GM04503 (cell line): Measurements from ENCODE around the gene RGS7.
"Not testable (repeated sequence)": the region's sequence is repeated elsewhere in the genome, so short reads cannot be mapped to it uniquely, and the experiment has no call there.

ENCODE experiments used
- DNase-seq: peaks from one replicate; pipeline ENCODE4 v3.0.0-alpha.2; 2012; ENCODE audit warnings: low read depth

RGS7 gene

DNA sequence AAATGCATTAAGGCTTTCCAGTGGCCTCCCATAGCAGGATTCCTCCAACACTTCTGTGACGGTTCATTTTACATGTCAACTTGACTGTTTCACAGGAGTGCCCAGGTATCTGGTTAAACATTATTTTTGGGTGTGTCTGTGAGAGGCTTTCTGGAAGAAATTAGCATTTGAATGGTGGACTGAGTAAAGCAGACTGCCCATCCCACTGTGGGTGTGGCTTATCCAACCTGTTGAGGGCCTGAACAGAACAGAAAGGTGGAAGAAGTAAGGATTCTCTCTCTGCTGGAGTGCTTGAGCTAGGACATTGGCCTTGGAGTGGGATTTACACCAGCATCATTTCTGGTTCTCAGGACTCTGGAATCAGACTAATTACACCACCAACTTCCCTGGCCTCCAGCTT is 85.6 kb downstream of the RGS7 start:
- no peak for DNase-seq

DNA sequence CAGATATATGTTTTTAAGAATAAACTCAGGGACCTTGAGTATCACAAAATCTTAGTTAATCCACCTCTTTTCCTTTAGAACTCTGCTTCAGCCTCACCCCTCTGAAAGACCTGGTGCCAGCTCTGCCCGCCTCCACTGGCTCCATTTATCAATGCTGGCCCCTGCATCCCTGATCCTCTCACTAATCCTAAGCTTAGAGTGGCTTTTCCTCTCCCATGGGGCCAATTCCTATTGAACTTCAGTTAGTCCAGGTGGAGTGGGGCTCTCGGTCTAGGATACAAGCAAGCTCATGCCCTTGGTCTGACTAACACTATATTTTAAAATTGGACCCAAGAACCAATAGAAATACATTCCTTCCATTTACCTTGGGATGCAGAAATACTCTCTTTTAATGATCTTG is 87.0 kb downstream of the RGS7 start:
- no peak for DNase-seq

DNA sequence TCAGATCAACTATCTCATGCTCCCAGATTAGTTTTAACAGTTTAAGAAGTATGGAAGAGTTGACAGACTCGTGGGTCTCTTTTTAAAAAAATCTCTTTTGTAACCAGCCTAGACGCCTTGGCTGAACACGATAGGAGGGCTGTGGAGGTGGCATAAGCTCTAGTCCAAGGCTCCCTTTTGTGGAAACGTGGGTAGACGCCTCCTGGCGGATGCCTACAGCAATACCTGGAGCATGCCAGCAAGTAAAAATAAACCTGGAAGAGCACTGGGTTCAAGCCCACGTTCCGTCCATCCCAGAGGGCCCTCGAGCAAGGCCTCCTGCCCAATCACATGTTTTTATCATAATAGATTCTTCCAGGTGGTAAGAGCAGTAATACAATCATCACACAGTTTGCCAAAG is 87.9 kb downstream of the RGS7 start:
- no peak for DNase-seq

DNA sequence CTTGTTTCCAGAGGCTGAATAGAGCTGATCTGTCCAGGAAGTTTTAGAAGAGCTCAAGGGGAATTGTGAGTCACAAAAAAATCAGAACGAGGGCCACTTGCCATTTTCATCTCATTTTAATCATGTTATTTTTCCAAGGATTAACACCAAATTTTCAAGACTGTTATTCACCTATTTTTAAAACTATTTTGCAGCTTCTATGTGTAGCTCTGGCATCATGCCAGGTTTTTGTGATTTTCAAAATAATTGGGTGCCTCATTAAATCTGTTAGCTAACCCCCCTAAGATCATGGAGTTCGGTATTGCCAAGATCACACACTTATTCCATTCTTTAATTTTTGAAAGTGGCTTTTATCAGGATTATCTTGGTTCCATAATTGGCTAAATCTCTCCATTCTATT is 90.9 kb downstream of the RGS7 start:
- no peak for DNase-seq

DNA sequence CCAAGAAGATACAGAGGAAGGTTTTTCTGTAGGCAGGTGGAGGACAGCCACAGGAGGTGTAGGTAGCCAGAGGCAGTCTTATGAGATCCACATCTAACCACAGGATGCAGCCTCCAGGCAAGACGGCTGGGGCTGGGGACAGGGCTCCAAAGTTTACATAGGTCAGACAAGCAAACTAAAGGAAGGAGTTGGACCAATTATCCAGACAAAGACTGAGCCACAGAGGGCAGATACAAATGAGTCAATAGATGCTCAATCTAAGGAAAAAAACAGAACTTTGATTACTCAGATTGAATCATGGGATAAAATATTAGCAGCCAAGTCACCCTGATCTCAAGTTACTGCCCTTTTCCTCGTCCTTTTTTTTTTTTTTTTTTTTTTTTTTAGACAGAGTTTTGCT is 91.6 kb downstream of the RGS7 start:
- DNase-seq, result no peak

DNA sequence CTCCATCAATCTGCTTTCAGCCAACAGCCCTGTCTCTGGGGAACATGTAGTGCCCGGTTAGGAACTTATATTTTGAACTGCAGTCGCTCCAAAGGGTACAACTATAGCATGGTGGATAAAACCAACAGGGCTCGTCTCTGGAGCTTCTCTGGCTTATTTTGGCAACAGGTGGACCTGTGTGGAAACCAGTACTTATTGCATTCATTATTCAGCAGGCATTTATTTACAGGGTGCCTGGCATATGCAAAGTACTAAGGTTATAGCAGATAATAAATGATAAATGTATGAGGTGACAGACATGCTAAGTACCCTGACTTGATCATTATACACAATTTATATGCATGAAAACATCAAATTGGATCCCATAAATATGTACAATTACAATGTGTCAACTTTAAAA is 93.7 kb downstream of the RGS7 start:
- DNase-seq, result no peak

DNA sequence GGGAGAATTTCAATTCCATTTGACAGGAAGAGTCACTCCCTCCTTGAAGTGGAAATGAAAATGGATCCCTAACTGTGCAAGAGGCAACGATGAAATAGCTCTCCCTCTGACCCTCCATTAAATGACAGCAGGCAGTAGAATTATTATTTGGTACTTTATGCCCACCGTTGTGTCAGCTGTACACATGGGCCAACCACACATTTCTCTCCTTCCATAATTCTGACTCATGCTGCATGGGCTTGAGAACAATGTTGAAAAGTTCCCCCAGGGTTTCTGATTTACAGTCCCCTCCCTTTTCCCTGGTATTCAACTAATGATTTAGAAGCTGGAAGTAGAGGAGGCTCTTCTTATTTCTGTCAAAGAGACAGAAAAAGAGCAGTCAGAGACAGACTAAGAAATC is 103.5 kb downstream of the RGS7 start:
- DNase-seq, result peak; percentile 4

DNA sequence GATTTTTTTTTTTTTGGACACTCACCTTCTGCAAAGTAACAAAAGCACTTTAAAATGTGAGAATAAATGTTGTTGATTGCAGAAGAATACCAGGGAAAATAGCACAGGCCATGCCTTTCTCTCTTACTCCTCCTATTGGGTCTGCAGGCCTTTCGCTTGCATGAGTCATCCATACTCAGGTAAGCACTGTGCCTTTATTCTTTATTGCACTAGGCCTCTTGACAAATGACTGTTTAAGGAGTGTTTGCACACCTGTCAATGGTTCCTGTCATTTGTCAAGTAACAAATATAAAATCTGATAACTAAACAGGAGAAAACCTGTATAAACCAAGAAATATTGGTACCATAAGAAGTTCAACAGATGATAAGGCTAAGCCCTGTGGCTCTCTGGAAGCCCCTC is 106.5 kb downstream of the RGS7 start:
- DNase-seq, result no peak

DNA sequence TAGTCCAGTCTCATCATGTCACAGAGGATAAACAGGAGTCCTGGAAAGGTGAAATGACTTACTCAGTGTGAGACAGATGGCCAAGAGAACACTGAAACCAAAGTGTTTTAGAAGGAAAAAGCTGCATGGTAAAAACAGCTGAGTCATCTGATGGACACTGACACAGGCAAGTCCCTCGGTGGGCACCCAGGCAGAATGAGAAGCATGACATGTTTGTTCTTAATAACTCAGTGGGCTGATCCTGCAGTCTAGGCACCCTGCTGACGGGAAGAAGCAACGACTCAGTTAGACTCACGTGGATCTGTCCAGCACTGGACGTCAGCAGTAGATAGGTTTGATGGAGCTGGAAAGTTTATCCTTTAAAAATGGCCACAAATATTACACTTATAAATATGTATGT is 116.9 kb downstream of the RGS7 start:
- DNase-seq, result no peak

DNA sequence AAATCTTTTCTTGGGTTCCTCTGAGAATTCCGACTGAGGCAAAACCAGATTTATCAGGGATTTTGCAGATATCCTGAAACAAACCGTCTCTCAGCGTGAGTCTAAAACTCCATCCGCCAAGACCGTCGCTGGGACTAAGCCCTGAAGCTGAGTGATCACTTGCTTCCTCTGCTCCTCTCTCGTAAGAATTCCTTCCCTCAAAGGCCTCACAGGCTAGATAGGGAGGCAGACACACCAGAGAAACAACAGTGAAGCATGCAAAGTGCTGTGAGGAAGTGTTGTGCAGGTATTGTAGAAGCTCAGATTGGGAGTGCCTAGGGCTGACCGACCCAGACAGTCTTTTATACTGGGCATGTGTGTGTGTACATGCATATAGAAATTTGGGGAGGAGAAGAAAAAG is 119.1 kb downstream of the RGS7 start:
- DNase-seq, result no peak

DNA sequence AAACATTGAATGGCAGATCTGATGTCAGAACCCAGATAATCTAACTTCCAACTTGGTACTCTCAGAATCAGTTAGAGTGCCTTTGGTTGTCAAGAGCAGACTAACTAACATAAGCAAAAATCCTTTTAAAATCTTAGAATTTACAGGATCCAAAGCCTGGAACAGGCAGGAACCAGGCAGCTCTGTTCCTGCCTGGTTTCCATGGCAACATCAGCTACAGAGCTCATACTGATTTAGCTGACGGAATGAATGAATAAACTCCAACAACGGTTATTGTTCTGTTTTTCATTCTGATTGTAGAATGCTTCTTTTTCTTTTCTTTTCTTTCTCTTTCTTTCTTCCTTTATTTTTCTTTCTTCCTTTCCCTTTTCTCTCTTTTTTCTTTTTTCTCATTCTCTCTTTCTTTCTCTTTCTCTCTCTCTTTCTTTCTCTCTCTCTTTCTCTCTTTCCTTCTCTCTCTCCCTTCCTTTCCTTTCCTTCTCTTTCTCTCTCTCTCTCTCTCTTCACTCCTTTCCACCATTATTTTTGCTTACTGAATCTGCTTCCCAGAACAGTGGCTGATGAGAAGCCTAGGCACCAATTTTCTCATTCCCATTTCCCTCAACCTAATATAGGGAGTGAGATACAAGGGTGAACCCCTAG is 121.6 kb downstream of the RGS7 start:
- no peak for DNase-seq

DNA sequence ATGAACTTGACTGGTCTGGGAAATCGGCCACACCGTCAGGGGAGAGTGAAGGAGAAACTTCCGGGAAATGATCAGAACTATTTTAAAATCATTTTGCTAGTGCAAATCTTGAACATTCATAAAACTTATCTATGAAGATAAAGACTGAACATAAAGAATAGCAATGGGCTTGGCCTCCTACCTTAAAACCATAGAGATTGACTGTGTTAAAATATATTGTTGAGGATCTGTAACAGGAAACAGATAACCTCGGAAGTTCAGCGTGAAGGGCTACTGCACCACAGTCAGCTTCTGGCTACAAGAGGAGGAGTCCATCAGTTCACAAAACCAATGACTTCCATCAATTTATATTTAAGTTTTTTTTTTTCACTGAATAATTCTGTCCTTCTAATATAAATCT is 127.3 kb downstream of the RGS7 start:
- no peak for DNase-seq

DNA sequence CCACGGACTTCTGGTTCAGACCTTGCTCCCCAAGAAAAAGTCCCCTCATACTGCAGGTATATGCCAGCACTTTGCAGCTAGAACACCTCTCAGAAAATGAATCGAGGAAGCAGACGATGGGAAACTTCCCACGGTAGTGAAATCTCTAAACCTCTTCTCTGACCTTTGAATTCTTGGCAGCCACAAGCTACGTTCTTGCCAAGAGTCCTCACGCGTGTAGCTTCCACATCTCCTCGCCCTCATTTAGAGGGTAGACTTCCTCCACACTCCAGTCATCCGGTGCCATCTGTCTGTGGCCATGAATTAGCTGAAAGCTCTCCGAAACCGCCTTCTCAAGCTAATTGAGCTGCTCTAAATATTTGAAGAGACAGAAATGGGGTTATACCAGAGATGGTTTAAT is 127.8 kb downstream of the RGS7 start:
- DNase-seq, result no peak

DNA sequence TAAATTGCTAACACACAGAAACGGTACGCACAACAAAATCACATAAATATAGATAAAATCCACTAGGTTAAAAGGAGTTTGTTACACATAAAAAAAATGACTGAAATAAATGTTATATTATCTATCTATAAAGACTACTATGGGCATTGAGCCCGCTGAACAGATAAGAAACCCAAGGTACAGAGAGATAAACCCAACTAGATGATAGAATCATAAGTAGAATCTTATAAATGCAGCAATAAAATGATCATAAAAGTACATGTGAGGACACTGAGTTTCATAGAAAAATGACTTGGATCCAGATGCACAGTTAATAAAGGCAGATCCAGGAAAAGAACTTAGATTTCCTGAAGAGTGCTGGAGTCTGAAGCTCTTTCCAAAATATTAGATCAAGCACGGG is 128.7 kb downstream of the RGS7 start:
- DNase-seq, result no peak

DNA sequence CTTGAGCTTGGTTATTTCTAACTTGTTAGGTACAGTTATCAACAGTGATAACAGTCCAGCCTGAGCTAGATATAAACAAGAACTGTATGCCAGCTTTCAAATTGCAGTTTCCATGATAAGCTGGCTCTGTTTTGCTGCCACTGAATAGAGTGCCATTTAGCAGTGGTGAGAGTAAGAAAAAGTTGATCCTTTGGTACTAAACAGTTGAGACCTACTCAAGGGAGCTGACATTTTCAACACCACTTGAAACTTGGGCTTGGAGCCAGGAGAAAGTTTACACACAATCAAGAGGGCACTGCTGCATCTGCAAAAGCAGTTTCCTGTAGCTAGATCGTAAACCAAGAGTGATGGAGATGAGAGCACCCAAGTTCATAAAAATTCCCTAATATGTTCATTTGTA is 131.3 kb downstream of the RGS7 start:
- no peak for DNase-seq

DNA sequence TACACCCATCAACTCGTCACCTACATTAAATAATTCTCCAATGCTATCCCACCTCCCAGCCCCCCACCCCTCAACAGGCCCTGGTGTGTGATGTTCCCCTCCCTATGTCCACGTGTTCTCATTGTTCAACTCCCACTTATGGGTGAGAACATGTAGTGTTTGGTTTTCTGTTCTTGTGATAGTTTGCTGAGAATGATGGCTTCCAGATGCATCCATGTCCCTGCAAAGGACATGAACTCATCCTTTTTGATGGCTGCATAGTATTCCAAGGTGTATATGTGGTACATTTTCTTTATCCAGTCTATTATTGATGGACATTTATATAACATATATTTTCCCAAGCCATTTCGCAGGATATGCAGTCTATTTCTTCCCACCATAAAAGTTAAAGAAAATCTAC is 132.8 kb downstream of the RGS7 start:
- not testable (repeated sequence) for DNase-seq

DNA sequence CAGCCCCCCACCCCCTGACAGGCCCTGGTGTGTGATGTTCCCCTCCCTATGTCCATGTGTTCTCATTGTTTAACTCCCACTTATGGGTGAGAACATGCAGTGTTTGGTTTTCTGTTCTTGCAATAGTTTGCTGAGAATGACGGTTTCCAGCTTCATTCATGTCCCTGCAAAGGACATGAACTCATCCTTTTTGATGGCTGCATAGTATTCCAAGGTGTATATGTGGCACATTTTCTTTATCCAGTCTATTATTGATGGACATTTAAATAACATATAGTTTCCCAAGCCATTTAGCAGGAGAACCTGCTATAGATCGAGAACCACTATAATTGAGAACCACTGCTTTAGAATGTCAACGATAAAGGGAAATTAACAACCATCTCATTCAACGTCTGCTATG is 134.2 kb downstream of the RGS7 start:
- not testable (repeated sequence) for DNase-seq

DNA sequence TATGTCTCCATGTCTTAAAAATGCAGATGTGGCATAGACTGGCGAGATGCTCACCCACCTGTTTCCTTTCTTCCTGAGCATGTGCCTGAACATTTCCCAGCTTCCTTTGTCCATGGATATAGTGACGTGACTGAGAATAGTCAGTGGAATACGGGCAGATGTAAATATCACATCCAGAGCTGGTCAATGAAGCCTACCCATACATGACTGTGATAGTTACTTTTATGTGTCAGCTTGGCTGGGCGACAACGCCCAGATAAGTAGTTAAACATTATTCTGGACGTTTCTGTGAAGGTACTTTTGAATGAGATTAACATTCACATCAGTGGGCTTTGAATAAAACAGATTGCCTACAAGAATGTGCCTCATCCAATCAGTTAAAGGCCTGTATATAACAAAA is 135.7 kb downstream of the RGS7 start:
- DNase-seq, result no peak

DNA sequence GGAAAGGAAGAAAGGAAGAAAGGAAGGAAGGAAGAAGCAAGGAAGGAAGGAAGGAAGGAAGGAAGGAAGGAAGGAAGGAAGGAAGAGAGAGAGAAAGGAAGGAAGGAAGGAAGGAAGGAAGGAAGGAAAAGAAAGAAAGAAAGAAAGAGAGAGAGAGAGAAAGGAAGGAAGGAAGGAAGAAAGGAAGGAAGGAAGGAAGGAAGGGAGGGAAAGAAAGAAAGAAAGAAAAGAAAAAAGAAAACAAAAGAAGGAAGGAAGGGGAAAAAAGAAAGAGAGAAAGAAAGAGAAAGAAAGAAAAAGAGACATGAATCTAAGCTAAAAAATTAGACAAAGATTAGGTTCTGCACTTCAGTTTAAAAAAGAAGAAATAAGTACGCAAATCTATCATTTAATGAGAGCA is 136.1 kb downstream of the RGS7 start:
- not testable (repeated sequence) for DNase-seq

DNA sequence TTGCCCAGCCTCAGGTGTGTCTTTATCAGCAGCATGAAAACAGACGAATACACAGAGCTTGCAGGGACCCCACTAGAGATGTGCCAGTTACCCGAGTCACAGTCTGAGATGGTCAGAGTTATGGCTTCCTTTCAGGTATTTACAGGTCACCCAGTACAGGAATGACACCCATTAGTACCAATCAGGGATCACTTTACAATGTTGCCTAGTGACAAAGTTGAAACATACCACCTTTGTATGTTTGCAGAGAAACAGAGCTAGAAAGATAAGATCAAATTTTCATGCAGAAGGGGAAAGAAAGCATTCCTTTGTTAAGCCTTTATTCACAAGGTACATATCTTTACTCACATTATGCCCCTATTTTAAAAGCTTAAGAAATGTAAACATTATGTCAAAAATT is 137.6 kb downstream of the RGS7 start:
- no peak for DNase-seq

DNA sequence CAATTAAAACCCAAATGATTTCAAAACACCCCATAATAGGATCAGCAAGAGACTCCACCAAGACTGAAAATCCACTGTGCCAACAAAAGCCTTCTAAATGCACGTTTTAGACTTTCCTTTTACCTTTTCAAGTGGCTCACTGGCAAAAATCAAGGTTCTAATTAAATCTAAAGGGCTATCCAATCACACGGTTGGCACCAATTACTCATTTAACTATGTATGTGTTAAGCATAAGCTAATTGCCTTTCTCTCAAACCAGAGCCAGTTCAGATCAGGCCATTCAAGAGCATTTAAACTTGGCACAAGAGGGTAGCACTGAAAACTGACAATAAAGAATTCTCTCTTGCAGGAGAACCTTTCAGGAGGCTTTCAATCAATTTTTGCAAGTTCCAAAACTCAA is 139.5 kb downstream of the RGS7 start:
- DNase-seq, result no peak

DNA sequence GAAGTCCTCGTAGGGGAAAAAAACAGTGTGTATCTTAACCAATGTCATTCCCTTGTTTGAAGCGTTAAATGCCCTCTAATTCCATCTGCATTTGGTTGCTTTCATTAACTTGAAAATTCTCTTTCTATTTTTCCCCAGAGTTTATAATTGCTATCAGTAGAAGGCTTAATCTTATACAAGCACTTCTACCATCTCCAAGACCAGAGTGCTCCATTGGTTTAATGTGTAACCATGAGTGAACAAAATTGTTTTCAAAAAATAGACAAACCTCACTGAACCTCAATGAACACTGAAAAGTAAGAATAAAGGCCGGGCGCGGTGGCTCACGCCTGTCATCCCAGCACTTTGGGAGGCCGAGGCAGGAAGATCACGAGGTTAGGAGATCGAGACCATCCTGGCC is 141.3 kb downstream of the RGS7 start:
- DNase-seq, result no peak

DNA sequence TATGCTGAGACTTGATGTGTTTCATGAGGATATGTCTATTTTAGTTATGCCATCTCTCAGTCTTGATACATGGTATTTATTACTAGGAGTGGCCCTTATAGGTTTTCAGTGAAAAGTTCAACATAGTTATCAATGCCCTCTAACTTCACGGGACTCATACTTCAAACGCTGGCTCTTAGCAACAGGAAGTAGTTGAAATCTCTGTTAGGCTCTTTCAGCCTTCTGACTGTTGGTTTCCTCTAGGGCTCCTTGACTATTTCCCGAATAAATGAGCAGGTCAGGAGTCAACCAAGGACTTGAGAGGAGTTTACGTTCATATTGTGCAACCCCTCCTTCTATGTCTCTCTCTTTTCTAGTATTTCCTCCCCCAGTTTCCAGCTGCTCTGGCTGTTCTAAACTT is 141.8 kb downstream of the RGS7 start:
- DNase-seq, result no peak

DNA sequence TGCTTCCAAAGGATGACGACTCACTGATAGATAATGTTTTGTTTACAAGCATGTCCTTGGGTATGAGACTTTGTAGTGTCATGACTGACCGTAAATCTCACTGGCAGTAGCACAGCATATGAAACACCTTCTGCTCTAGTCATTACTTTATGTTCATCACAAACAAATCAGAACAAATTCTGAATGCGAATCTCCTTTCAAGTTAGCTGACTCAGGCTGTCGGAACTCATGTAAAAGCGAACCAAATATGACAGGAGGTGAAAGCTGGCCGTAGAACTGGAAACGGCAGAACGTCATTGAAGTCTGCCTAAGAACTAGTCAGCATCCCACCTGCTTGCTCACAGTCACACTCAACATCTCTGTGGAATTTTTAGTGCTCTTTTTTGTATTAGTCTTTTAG is 143.9 kb downstream of the RGS7 start:
- no peak for DNase-seq

DNA sequence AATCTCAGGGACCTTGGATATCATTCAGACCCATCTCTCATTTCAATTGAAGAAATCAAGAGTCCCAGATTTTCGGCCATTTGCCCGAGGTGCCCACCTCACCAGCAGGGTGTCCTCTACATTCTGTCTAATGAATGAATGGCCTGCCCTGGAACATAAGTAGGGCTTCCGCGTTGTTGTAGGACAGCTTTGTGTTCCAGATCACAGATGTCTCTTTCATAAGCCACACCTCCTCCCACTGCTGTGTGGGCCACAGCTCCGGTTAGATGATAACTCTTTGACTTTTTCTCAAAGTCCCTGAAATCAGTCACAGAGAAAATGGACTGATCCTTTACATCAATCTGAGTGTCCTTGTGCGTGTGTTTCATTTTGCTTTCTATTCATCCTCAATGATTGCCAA is 144.4 kb downstream of the RGS7 start:
- no peak for DNase-seq
